Smooth muscle cell (in vitro differentiated cells): ENCODE data around the gene KIF4A. TPM values are rescaled to one million over a fixed set of nuclear protein-coding genes. Genes with fewer than 3 reads are reported as not detected.

Source experiments
- DNase-seq: peaks from one replicate; lab custom pipeline; 2025; ENCODE audit not compliant: unreplicated experiment; lab: John Stamatoyannopoulos, UW
- H2AFZ ChIP-seq: fragments of 200-600 bp; sonication (generic); 2 replicates; pipeline ENCODE4 v1.6.0; 2016; ENCODE audit warnings: antibody characterized with exemption, low read depth, mild to moderate bottlenecking
- H3F3A ChIP-seq: fragments of 200-600 bp; sonication (generic); 2 replicates; pipeline ENCODE4 v1.6.0; 2017; ENCODE audit warnings: antibody characterized with exemption, low read depth
- H3K27ac ChIP-seq: fragments of 200-600 bp; sonication (generic); 2 replicates; pipeline ENCODE4 v1.5.1; 2016; ENCODE audit warnings: low read depth, mild to moderate bottlenecking
- H3K27me3 ChIP-seq: fragments of 200-600 bp; sonication (generic); 2 replicates; pipeline ENCODE4 v1.6.1; 2016; ENCODE audit warnings: low read depth, mild to moderate bottlenecking
- H3K36me3 ChIP-seq: fragments of 200-600 bp; sonication (generic); 2 replicates; pipeline ENCODE4 v1.5.1; 2016; ENCODE audit warnings: low read depth
- H3K4me1 ChIP-seq: fragments of 200-600 bp; sonication (generic); 2 replicates; pipeline ENCODE4 v1.5.1; 2016; ENCODE audit warnings: low read depth
- H3K4me2 ChIP-seq: fragments of 200-600 bp; sonication (generic); 2 replicates; pipeline ENCODE4 v1.6.0; 2016; ENCODE audit warnings: mild to moderate bottlenecking
- H3K4me3 ChIP-seq: fragments of 200-600 bp; sonication (generic); 2 replicates; pipeline ENCODE4 v1.5.1; 2016; ENCODE audit warnings: mild to moderate bottlenecking
- H3K79me2 ChIP-seq: fragments of 200-600 bp; sonication (generic); 2 replicates; pipeline ENCODE4 v1.6.0; 2016; ENCODE audit warnings: low read depth, mild to moderate bottlenecking
- H3K9ac ChIP-seq: fragments of 200-600 bp; sonication (generic); 2 replicates; pipeline ENCODE4 v1.6.0; 2016; ENCODE audit warnings: low read depth
- H3K9me3 ChIP-seq: fragments of 200-600 bp; sonication (generic); replicated peaks from 2 replicates; pipeline ENCODE4 v1.5.1; 2016; ENCODE audit warnings: low read depth
- H4K20me1 ChIP-seq: fragments of 200-600 bp; sonication (generic); 2 replicates; pipeline ENCODE4 v1.6.0; 2016; ENCODE audit warnings: low read depth
- WGBS: methylation state at CpG from one replicate; pipeline ENCODE4 v1.1.7; 2016; ENCODE audit warnings: low lambda C conversion rate; 5-methylcytosine and 5-hydroxymethylcytosine counted together
- polyA plus RNA-seq: library from polyadenylated mRNA; unstranded; fragments of >200 nt; fragmentation: Nextera tagmentation; extraction: Ambion mirVana; gene quantifications from 2 replicates; pipeline ENCODE4 v1.2.1, GENCODE V29; 2016
- total RNA-seq: library from RNA; depleted of rRNA; stranded (reverse); fragments of >200 nt; gene quantifications from 2 replicates; pipeline ENCODE4 v1.2.3, GENCODE V29; 2014
- TF ChIP-seq, protein P1 (sequence below): fragments of 200-600 bp; sonication (generic); IDR thresholded peaks from 2 replicates; pipeline ENCODE4 v1.5.1; 2017; ENCODE audit warnings: borderline replicate concordance, mild to moderate bottlenecking, antibody characterized with exemption; ENCODE audit not compliant: insufficient read depth, poor library complexity, severe bottlenecking

The KIF4A gene
- total and polyA plus RNA-seq, 2 experiments from 2014 or later: 1.8 to 5.9 TPM

DNA sequence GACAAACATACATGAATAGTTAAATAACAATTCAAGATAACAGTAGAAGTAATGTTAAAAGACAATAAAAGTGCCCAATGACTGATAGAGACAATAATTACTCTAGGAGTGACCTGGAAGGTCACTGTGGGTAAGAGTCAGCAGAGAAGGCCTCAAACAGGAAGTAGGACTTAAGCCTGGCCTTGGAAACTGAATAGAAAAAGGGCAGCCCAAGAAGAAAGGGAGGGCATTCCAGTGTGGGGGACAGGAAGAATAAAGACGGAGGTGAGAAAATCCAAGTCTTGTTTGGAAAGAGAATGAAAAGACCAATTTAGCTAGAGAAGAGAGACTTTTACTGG lies 35.9 kb upstream of the KIF4A start:
- Histone ChIP-seq H3K4me3 (no peak overlapping the region), H3K27me3 (no peaks in the 10 kb centered on the region), H2AFZ (no peak overlapping the region), H3K4me1 (no peaks in the 10 kb centered on the region), H3K9ac (peak overlapping the region; percentile 17), H3F3A (no peaks in the 10 kb centered on the region), H3K79me2 (no peaks in the 10 kb centered on the region), H4K20me1 (no peaks in the 10 kb centered on the region), H3K27ac (peak overlapping the region; percentile 87), H3K9me3 (no peaks in the 10 kb centered on the region), H3K36me3 (no peaks in the 10 kb centered on the region), H3K4me2 (no peak overlapping the region)
- TF ChIP-seq, protein P1, sequence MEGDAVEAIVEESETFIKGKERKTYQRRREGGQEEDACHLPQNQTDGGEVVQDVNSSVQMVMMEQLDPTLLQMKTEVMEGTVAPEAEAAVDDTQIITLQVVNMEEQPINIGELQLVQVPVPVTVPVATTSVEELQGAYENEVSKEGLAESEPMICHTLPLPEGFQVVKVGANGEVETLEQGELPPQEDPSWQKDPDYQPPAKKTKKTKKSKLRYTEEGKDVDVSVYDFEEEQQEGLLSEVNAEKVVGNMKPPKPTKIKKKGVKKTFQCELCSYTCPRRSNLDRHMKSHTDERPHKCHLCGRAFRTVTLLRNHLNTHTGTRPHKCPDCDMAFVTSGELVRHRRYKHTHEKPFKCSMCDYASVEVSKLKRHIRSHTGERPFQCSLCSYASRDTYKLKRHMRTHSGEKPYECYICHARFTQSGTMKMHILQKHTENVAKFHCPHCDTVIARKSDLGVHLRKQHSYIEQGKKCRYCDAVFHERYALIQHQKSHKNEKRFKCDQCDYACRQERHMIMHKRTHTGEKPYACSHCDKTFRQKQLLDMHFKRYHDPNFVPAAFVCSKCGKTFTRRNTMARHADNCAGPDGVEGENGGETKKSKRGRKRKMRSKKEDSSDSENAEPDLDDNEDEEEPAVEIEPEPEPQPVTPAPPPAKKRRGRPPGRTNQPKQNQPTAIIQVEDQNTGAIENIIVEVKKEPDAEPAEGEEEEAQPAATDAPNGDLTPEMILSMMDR: no peak
- no peak for DNase-seq
- 79% methylated on average over 1 of the region's 1 CpG for WGBS

DNA sequence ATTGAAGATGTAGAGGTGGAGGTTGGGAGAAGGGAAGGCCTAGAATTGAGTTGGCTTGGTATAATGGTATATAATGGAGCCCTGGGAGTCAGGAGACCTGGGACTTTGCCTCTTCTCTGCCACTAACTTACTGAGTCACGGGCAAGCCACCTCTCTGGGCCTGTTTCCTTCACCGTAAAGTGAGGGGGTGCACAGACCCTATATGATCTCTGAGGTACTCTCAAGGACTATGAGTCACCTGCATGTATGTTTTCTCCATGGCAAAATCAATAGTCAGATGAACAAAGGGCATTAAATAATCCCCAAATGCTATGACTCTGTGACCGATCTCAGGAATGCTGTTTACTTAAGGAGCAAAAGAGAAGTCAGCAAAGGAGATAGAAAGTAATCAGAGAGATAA lies 35.0 kb upstream of the KIF4A start:
- Histone ChIP-seq H4K20me1 (no peaks in the 10 kb centered on the region), H3K27me3 (no peaks in the 10 kb centered on the region), H3K27ac (peak overlapping the region; percentile 87), H3K9me3 (no peaks in the 10 kb centered on the region), H3K36me3 (no peaks in the 10 kb centered on the region), H3K9ac (no peak overlapping the region), H3K79me2 (no peaks in the 10 kb centered on the region), H3K4me1 (no peaks in the 10 kb centered on the region), H3K4me3 (no peak overlapping the region), H3F3A (no peaks in the 10 kb centered on the region), H3K4me2 (no peak overlapping the region), H2AFZ (no peak overlapping the region)
- DNase-seq: no peak
- TF ChIP-seq, protein P1: no peak
- 82% methylated on average over 3 of the region's 3 CpGs for WGBS

DNA sequence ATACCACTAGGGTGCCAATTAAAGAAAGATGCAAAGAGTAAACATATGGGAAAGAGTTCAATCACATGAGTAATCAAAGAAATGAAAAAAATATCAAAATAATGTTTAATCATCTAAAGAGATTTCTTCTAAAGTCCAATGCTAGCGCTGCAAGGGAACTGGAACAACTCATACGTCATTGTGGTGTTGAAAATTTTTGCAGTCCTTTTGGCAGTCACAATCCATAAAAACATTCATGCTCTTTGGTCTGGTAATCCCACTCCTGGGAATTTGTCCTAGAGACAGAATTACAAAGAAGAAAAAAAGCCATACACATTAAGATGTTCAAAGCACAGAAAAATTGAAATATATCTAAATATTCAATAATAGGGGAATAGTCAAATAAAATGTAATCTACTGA lies 34.5 kb upstream of the KIF4A start:
- Histone ChIP-seq H3K9ac (no peak overlapping the region), H3K79me2 (no peaks in the 10 kb centered on the region), H3K4me3 (no peak overlapping the region), H3K27me3 (no peaks in the 10 kb centered on the region), H4K20me1 (no peaks in the 10 kb centered on the region), H3K4me2 (no peak overlapping the region), H3K27ac (no peak overlapping the region), H3K4me1 (no peaks in the 10 kb centered on the region), H3K36me3 (no peaks in the 10 kb centered on the region), H2AFZ (no peak overlapping the region), H3K9me3 (no peaks in the 10 kb centered on the region), H3F3A (no peaks in the 10 kb centered on the region)
- TF ChIP-seq, protein P1: no peak
- DNase-seq: no peak
- 77% methylated on average over 2 of the region's 2 CpGs for WGBS

DNA sequence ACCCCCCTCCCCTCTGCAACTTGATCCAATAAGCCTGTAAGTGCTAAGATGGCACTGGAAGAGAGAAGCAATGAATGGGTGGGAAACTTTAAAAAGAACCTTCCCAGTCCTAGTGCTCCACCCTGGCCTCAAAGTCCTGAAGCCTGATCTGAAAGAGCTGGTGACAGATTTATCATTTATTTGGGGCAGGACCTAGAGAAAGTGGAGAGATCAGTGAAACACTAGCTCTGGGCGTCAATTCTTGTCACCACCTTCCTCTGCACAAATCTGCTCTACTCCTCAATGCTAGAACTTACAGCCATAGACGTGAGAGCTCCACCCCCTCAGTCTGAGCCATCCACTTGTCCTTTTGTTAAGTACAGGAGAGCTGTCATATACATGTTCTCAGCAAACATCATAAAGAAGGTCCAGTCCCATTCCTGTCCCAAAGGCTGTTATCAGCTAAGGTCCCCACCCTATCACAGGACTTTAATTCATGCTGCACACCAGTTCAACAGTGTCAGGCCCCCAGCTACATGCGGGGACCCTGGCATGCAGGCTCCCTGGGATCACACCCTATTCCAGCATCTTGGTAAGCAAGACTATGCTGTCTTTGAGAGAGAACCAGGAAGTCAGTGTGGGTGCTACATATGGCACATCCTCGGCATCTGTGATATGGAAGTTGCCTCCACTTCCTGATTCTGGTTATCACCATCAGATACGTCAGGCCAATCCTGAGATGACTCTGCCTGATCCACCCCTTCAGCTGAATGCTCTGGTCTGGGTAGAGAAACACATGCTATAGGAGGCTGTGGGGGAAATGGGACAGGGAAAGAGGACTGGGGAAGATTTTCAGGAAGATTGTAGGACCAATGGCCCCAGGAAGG lies 32.2 kb upstream of the KIF4A start:
- no peaks in the 10 kb centered on the region for H3K9me3 ChIP-seq
- no peaks in the 10 kb centered on the region for H3K4me1 ChIP-seq
- TF ChIP-seq, protein P1: no peak
- no peaks in the 10 kb centered on the region for H3K27me3 ChIP-seq
- no peak overlapping the region for H3K9ac ChIP-seq
- H3K27ac ChIP-seq: no peak overlapping the region
- H3K4me2 ChIP-seq: no peak overlapping the region
- no peaks in the 10 kb centered on the region for H3K79me2 ChIP-seq
- no peaks in the 10 kb centered on the region for H3K36me3 ChIP-seq
- 66% methylated on average over 5 of the region's 5 CpGs for WGBS
- H4K20me1 ChIP-seq: no peaks in the 10 kb centered on the region
- no peaks in the 10 kb centered on the region for H3F3A ChIP-seq
- no peak for DNase-seq
- no peak overlapping the region for H3K4me3 ChIP-seq
- H2AFZ ChIP-seq: no peak overlapping the region
